ENCODE measurements around the gene DCK. TPM values are rescaled to one million over a fixed set of nuclear protein-coding genes. Genes with fewer than 3 reads are reported as not detected.
"Not testable (repeated sequence)": the region's sequence is repeated elsewhere in the genome, so short reads cannot be mapped to it uniquely, and the experiment has no call there.

Gene DCK
- polyA plus RNA-seq, 3 donors: 4.0 to 12.0 (median 7.1) TPM

- 41 to 76% (median 59%) methylated on average over 4 of the region's 4 CpGs for WGBS, 3 donors
- H3K27ac ChIP-seq (ENCODE audit: low read depth, low read length): no peak overlapping the region
Measured at GRCh38 chr4:70996018-70996360, 2.5 kb downstream of the DCK start.

DNA sequence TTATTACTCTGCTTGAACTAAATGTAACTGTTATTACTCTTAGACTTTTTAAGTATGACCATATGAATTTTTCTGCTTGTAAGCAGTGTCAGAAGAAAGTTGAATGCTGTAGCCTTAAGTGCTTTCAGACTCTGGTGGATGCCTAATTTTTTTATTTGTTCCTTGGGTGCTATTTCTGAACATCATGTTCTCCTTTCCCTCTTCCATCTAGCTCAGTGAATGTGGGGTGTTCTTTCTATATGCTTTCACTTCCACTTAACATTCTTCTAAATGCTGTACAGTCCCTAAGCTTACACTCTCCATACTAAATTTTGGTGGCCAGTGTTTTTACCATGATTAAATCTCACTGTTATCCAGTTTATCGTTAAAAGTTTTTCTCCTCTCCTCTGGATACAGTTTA lies 3.6 kb downstream of the DCK start:
- WGBS, 3 donors: 61 to 71% (median 68%) methylated on average over 1 of the region's 1 CpG
- H3K27ac ChIP-seq (ENCODE audit: low read depth, low read length): no peak overlapping the region

GRCh38 chr4:70997546-70997945 lies 4.1 kb downstream of the DCK start:
- H3K27ac ChIP-seq (ENCODE audit: low read depth, low read length): no peak overlapping the region
- 32 to 62% (median 44%) methylated on average over 2 of the region's 2 CpGs for WGBS, 3 donors

- not testable (repeated sequence) for H3K27ac ChIP-seq (ENCODE audit: low read depth, low read length)
Measured at GRCh38 chr4:70999639-71000038, 6.2 kb downstream of the DCK start.

- 97 to 99% (median 99%) methylated on average over 4 of the region's 4 CpGs for WGBS, 3 donors
- H3K27ac ChIP-seq (ENCODE audit: low read depth, low read length): not testable (repeated sequence)
Measured at GRCh38 chr4:71001363-71001762, 7.9 kb downstream of the DCK start.

GRCh38 chr4:71004281-71004851 lies 10.9 kb downstream of the DCK start:
- no peak overlapping the region for H3K27ac ChIP-seq (ENCODE audit: low read depth, low read length)
- 68 to 72% (median 71%) methylated on average over 6 to 7 of the region's 7 CpGs for WGBS, 3 donors

DNA sequence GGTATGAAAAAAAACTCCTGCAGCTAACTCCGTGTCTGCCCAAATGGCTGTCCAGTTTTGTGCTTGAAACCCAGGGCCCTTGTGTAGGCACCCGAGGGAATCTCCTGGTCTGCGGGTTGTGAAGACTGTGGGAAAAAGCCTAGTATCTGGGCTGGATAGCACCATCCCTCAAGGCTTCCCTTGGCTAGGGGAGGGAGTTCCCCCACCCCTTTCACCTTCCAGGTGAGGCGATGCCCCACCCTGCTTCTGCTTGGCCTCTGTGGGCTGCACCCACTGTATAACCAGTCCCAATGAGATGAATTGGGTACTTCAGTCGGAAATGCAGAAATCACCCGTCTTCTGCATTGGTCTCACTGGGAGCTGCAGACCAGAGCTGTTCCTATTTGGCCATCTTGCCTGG lies 11.6 kb downstream of the DCK start:
- H3K27ac ChIP-seq (ENCODE audit: low read depth, low read length): not testable (repeated sequence)
- 86 to 92% (median 90%) methylated on average over 6 of the region's 6 CpGs for WGBS, 3 donors

DNA sequence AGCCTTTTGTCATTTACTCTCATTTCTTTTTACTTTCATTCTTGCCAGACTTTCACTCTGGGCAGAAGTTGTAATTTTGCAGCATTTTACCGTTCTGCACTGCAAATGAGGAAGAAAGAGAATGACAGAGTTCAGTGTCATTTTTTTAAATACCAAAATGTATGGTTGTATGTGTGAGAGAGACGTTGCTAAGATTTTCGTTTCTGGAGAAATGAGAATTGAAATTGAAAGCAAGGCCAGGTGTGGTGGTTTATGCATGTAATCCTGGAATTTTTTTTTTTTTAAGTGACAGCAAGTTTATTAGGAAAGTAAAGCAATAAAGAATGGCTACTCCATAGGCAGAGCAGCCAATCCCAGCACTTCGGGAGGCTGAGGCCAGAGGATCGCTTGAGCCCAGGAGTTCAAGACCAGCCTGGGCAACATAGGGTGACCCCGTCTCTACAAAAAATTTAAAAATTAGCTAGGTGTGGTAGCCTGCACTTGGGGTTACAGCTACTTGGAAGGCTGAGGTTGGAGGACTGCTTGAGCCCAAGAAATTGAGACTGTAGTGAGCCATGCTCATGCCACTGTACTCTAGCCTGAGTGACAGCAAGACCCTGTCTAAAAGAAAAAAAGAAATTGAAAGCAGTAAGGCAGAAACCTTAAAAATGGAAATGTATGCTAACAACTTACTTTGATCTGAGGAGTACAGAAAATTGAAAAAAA lies 12.9 kb downstream of the DCK start:
- H3K27ac ChIP-seq (ENCODE audit: low read depth, low read length): no peak overlapping the region
- WGBS, 3 donors: 66 to 92% (median 74%) methylated on average over 6 of the region's 6 CpGs

DNA sequence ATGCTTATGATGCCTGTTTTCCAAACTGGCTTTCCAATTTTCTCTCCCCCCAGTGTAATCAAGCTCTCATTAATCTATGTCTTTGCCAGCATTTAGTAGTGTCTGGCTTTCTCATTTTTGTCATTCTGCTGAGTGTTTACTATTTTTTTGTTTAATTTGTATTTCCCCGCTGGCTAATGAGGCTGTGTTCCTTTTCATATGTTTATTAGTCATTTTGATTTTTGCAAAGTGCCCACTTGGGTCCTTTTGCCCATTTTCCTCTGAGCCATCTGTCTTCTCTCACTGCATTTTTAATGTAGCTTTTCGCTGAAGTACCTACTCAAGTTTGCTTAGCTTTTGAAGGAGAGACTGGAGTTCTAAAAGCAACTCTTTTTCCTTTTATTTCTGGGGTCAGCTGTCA lies 14.7 kb downstream of the DCK start:
- WGBS, 3 donors: 92 to 95% (median 94%) methylated on average over 2 of the region's 2 CpGs
- H3K27ac ChIP-seq (ENCODE audit: low read depth, low read length): no peak overlapping the region

GRCh38 chr4:71009086-71009485 lies 15.6 kb downstream of the DCK start:
- H3K27ac ChIP-seq (ENCODE audit: low read depth, low read length): no peak overlapping the region
- WGBS, 3 donors: 68 to 79% (median 78%) methylated on average over 3 of the region's 3 CpGs

DNA sequence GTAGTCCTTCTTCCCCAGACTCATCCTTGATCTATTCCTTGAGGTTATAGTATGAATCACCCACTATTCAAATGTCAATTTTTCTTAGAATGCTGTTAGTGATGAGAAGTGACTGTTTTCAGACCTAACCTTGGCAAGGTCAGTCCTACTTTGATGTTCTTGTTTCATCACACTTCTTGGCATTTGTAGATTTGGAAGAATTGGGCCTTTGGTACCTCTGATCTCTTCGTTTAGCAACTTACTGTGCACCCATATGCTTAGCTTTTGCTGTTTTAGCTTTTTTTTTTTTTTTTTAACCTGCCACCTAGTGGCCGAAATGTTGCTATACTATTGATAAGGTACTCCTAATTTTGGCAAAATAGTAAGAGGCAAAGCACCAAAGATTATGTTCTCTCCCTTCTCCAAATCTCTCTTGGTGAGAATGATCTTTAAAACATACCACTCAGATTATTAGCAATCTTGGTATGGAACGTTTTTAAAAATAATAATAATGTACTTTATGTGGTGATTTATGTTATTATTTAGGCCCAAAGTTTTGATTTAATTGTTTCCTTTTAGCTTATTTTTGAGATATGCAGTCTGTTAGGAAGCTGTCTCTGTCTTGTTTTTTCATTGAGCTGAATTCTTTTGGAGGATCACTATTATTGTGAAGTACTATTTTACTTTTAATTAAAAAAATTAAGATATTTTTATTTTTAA lies 16.6 kb downstream of the DCK start:
- WGBS, 3 donors: 3 to 10% (median 6%) methylated on average over 3 of the region's 3 CpGs
- no peak overlapping the region for H3K27ac ChIP-seq (ENCODE audit: low read depth, low read length)

- WGBS, 3 donors: 86 to 100% (median 95%) methylated on average over 4 of the region's 4 CpGs
- H3K27ac ChIP-seq (ENCODE audit: low read depth, low read length): no peak overlapping the region
Measured at GRCh38 chr4:71011451-71011850, 18.0 kb downstream of the DCK start.

- WGBS, 3 donors: 97 to 100% (median 98%) methylated on average over 2 of the region's 2 CpGs
- not testable (repeated sequence) for H3K27ac ChIP-seq (ENCODE audit: low read depth, low read length)
Measured at GRCh38 chr4:71017391-71017790, 23.9 kb downstream of the DCK start.

DNA sequence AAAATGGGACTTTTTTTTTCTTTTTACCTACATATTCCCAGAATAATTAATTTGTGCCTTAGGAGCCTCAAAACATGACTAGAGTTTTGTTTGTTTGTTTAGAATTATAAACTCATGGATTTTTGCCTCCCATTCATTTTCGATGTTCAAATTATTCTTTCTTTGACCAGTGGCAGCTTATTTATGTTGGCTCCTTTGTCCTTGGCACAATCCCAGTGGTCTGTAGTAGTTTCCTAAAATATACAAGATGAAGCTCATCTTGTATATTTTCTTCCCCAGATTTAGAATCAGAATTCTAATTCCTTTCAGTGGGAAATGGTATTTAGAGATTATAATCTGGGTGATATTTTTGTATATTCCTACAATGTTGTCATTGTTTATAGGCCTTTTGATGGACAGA lies 27.2 kb downstream of the DCK start:
- WGBS, 3 donors: 60 to 69% (median 68%) methylated on average over 1 of the region's 1 CpG
- no peak overlapping the region for H3K27ac ChIP-seq (ENCODE audit: low read depth, low read length)

DNA sequence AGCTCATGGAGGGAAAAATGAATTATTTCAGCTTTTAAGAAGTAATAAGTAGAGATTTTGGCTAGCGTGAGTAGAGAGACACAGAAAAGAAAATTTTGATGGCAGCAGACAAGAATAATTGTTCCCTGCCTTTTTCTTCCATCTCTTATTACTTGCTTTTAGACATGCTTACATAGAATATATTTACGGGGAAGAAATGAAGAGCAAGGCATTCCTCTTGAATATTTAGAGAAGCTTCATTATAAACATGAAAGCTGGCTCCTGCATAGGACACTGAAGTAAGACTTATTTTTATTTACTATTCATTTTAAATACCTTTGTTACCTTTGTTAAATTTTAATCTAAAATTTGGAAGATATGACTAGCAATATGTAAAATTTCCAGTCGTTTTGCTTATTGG lies 32.2 kb downstream of the DCK start:
- 66 to 84% (median 80%) methylated on average over 3 of the region's 3 CpGs for WGBS, 3 donors
- no peak overlapping the region for H3K27ac ChIP-seq (ENCODE audit: low read depth, low read length)

DNA sequence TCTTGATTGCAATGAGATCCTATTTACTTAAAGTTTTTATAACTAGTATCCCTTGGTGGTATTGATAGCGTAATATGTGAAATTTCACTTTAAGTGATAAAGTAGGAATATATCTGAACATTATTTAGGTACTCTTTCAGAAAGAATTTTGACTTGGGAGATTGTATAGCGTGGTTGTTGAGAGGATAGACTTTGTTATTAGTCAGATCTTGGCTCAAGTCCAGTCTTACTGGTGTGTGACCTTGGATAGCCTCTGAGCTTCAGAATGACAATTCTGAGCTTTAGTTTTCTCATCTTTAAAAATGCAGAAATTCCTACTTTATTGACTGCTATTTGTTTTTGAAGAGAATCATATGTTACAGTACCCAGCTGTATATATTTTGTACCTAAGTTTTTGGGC lies 32.6 kb downstream of the DCK start:
- H3K27ac ChIP-seq (ENCODE audit: low read depth, low read length): no peak overlapping the region
- WGBS, 3 donors: 43 to 71% (median 67%) methylated on average over 2 of the region's 2 CpGs

DNA sequence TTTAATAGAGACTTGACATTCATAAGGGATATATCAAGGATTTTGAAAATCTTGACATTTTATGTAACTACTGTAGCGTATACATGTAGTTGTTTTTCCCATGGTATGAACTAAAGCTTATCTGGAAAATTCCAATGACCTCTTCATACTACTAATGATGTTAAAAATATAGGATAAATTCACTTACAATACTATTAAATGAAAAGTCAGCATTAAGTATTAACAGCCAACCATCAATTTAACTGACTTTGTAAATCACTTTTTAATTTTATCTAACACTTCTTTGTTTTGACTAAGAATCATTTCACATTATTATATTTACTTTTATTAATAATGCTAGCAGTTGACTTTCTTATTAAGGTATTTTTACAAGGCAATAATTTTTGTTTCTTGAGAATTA lies 34.2 kb downstream of the DCK start:
- WGBS, 3 donors: 96 to 100% (median 100%) methylated on average over 1 of the region's 1 CpG

GRCh38 chr4:71029504-71029903 lies 36.1 kb downstream of the DCK start:
- no peak overlapping the region for H3K27ac ChIP-seq (ENCODE audit: low read depth, low read length)
- WGBS, 3 donors: 67 to 79% (median 68%) methylated on average over 1 of the region's 1 CpG

More for the DNA sequence above, 34.2 kb downstream of the DCK start:
- no peak overlapping the region for H3K27ac ChIP-seq (ENCODE audit: low read depth, low read length)

DNA sequence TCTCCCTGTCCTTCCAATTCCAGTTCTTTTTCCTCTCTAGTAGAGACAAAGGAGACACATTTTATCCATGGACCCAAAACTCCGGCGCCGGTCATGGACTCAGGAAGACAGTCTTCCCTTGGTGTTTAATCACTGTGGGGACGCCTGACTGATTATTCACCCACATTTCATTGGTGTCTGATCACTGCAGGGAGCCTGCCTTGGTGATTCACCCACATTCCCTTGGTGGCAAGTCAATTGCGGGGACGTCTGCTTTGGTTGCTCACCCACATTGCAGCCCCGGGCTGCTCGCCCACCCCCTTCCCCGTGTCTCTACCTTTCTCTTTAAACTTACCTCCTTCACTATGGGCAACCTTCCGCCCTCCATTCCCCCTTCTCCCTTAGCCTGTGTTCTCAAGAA lies 38.7 kb downstream of the DCK start:
- WGBS, 3 donors: 88 to 98% (median 95%) methylated on average over 9 to 10 of the region's 10 CpGs
- H3K27ac ChIP-seq (ENCODE audit: low read depth, low read length): not testable (repeated sequence)

DNA sequence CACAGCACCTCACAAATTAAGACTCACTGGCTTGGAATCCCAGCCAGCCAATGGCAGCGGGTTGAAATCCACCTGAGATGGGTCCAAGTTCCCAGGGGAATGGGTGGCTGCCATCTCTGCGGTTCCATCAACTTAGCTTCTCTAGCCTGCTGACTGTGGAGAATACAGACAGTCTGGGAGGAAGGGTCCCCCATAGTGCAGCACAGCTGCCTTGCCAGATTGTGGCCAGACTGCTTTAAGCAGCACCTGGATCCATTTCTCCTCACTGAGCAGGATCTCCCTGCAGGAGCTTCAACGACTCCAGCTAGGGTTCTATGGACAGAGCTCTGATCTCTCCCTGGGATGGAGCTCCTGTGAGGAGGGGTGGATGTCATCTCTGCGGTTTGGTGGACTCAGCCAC lies 51.8 kb downstream of the DCK start:
- WGBS, 3 donors: 73 to 89% (median 85%) methylated on average over 4 of the region's 4 CpGs
- no peak overlapping the region for H3K27ac ChIP-seq (ENCODE audit: low read depth, low read length)

All from adipose tissue (tissue), 3 donors.